RCC 7860 (cell line): Measurements from ENCODE around the gene DDX1.
"Not testable (repeated sequence)": the region's sequence is repeated elsewhere in the genome, so short reads cannot be mapped to it uniquely, and the experiment has no call there.

ENCODE experiments used
- DNase-seq: peaks from one replicate; pipeline ENCODE4 v3.0.0-alpha.2; 2015; ENCODE audit warnings: low spot score
- FAIRE-seq: peaks from 2 replicates; lab custom pipeline; 2012; peaks lifted over from hg19 to GRCh38; lab: Jason Lieb, UNC

The DDX1 gene

DNA sequence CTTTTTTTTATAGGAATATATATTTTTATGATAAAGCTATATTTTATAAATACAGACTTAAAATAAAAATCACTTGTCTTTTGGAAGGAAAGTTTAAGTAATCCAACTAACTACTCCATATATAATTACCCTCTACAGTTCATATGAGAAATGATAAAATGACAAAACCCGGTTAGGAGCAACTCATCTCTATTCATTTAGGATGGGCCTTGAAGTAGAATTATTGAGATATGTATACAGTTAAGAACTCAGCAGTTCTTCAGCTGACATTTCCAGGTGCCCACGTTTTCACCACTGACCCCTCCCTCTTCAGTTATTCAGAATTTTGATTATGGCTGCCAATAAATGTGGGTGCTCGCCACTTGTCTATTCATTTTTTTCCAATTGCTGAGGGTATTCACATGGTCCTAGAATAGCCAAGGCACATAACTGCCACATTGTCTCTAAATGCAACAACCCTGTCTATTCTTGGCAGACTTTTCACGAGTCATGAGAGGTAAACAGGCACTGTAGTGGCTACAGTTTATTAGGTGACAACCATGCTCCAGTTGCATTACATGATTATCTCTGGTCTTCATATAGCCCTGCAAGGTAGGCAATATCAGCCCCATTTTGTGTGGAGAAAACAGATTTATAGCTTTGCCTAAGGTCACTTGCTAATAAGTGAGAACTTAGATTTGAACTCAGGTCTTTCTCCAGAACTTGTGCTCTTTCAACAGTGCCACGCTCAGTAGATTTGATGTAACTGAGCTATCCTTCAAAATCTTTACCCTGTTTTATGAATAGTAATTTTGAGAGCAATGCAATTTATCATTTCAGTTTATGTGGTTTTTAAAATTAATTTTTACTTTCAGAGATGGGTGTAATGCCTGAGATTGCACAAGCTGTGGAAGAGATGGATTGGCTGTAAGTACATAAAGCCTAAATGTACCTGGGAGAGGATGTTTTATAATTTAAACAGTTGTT is 2.9 kb downstream of the DDX1 start:
- DNase-seq, result no peak
- FAIRE-seq, result no peak

DNA sequence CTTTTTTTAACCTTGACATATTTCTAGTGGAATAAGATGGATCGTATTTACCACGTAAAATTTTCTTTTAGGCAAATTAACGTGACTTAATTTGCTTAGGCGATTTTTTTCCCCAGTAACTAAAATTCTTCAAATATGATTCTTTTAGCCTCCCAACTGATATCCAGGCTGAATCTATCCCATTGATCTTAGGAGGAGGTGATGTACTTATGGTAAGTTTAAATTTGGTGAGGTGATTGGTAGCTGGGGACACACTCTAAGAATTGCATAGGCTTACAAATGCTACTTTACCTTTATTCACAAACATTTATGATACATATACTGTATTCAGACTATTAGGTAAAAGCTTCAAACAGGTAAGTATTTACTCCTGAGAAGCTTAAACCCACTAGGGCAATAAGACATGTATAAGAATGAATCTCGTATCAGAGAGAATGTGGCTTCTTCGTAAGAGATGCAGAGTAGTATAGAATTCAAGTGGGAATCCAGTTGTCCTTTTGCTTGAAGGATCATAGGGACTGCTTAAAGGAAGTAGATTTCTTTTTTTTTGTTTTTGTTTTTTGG is 3.8 kb downstream of the DDX1 start:
- no peak for FAIRE-seq
- DNase-seq, result no peak

DNA sequence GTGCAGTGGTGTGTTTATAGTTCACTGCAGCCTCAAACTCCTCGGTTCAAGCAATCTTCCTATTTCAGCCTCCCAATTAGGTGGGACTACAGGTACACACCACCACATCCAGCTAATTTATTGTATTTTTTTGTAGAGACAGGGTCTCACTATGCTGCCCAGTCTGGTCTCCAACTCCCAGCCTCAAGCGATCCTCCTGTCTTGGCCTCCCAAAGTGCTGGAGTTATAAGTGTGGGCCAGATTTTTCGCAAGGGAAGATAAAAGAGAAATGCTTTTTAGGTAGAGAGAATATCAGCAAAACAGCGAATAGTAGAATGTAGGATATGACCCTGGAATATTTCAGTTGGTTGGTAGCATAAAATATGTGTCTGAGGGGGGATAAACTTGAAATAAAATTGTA is 4.3 kb downstream of the DDX1 start:
- no peak for DNase-seq
- FAIRE-seq, result no peak

DNA sequence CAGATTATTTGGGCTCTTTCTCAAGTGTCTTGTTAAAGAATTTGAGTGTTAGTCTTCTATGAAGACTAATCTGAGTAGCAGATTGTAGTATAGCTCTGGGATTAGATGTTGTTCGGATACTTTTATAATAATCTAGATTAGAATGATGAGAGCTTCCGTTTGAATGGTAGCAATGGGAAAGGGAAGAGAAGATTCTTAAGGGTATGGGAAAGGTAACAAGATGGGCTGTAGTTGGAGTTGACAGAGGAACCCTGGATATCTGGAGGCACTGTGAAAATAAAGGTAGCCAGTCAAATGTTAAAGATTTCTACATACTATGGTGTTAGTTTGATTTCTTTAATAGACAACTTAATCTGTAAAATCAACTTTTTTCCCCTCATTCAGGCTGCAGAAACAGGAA is 4.7 kb downstream of the DDX1 start:
- no peak for FAIRE-seq
- DNase-seq, result no peak

DNA sequence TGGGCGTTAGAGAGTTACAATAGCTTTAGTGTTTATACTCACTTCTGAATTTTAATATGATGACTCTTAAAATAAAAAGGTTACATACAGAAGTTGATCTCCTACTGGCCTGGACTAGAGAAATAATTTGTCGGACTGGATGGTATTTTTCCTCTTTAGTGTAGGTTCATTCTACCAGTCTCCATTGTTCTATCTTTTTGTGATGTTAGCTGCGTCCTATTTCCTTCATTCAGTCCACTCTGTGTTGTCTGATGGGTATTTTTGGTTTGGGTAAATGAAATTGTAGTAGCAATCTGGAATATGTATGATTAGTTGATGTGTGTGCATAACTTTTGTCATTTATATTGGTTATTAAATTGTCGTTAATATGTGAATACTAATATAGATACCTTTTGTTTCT is 5.3 kb downstream of the DDX1 start:
- no peak for DNase-seq

DNA sequence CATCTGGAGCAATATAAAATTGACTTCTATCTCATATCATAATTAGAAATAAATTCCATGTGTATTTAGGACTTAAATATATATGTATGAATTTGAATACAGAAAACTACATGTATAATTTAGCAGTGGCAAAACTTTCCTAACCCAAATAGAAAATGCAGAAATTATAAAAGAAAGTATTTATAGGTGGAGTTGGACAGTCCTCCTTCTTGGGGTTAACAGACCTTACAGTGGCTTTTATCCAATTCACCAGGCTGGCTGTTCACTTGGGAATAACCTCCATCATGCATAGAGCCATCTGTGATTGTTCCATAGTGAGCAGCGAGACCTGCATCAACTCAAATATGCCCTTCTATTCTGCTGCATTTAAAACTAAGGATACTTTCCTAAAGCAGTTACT is 8.3 kb downstream of the DDX1 start:
- FAIRE-seq, result no peak

More for the DNA sequence above, 5.3 kb downstream of the DDX1 start:
- FAIRE-seq, result no peak

DNA sequence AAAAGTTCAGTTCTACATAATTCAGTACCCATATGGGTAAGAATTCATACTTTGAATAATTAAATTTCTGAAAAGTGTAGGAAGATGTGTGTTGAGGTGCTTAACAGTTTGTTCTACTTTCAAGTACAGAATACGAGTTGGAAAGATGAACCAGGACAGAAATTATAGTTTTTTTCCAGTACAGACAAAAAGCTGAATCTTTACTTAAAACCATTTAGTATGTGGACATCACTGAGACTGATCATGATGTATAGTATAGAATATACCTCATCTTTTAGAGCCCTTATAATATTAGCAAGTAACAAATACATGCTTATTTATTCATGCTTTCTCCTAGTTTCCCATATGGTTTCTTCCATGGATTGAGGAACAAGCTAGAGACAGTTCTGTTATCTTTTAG is 10.0 kb downstream of the DDX1 start:
- DNase-seq, result no peak

More for the DNA sequence above, 8.3 kb downstream of the DDX1 start:
- no peak for DNase-seq

DNA sequence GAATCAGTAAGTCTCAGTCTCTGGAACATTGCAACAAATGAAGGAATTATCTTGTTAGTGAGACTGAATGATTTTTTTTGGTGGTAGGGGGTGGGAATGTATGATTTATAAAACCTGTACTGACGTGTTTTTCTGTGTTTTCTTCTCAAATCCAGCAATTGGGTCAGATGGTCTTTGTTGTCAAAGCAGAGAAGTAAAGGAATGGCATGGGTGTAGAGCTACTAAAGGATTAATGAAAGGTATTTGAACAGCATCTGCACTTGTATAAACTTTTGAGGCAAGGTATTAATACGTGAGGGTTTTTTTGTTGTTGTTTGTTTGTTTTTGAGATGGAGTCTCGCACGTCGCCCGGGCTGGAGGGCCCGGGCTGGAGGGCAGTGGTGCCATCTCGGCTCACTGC is 10.7 kb downstream of the DDX1 start:
- FAIRE-seq (no peak), DNase-seq (no peak)

More for the DNA sequence above, 10.0 kb downstream of the DDX1 start:
- no peak for FAIRE-seq

DNA sequence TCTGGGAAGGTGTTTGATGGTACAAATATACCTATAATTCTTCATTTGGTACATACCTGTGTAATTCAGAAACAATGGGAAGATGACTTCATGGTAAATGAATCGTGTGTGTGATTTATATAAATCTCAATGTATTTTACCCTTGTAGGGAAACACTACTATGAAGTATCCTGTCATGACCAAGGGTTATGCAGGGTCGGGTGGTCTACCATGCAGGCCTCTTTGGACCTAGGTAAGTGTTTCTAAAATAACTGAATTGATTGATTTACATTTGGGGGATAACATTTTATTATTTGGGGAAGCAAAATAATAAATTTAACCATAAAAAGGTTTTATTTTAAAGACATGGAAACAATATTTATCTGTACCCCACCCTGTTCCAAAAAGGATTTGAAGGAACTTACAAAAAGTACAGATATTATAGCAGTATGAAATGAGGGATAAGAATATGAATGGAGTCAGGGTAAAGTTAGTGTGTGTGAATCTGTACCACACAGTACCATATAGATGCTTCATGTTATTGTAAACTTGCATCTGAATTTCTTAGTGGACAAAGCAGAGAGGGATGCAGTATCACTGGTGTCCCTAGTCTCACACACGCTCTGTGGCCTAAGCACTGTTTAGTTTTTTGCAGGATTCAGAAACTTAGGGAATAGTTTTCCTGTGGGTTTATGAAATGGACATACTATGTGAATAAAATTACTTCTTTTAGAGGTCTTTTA is 11.5 kb downstream of the DDX1 start:
- FAIRE-seq, result no peak
- DNase-seq, result no peak

DNA sequence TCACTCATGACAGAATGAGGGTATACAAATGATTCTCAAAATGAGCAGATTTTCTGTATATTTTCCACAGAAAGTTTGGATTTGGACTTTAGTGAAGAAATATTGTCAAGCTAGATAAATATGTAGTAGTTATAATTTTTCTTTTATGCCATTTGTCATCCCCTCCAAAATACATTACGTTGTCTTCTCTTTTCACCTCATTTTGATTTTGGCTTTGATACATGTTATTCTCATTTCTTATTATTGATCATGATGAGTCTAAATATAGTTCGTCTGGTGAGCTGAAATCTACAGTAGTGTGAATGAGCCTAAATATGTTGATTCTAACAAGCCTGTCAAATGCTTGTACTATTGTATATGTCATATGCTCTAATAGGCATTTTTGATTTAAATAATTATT is 12.3 kb downstream of the DDX1 start:
- no peak for FAIRE-seq
- DNase-seq, result no peak

DNA sequence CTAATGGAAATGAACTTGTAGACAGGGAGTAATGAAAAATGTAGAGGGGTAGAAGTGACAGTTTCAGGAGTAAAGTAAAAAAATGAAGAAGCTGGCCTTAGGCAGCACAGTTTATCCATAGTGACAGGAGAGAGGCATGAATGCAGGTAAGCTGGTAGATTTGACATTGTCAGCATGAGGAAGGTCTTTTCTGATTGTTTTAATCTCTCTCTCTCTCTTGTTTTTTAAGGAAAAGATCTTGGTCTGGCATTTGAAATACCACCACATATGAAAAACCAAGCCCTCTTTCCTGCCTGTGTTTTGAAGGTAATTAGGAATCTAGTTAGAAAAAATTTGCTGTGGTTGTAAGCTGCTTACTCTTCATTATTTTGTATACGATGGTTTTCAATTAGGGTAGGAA is 14.1 kb downstream of the DDX1 start:
- DNase-seq, result no peak
- FAIRE-seq, result no peak

DNA sequence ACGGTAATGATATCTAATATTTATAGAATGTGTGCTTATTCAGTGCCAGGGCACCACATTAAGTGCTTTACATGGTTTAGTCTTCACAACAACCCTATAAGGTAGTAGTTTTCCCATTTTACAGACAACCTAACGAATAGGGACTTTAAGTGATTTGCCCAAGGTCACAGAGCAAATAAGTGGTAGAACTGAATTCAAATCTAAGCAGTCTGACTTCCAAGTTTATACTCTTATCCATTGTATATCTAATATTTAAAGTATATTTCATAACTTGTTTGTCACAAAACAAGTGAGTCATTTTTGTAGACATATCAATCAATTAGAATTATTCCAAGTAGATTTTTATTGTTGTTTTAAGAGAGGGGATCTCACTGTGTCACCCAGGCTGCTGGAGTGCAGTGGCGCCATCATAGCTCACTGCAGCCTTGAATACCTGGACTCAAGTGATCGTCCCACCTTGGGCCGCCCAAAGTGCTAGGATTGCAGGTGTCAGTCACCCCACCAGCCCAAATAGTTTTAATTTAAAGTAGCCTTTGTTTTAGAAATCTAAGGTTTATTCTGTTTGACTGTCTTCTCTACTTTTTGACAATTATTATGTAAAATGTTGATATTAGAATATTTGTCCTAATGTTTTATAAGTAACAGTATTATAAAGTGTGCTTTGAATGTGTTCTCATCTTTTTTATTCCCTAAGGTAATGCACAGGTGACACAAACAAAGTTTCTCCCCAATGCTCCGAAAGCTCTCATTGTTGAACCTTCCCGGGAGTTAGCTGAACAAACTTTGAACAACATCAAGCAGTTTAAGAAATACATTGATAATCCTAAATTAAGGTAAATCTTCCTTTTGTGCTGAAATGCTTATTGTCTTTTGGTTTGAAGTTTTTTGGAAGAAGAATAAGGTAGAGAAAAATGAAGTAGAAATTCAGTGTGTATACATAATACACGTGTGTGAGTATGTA is 15.1 kb downstream of the DDX1 start:
- DNase-seq (no peak), FAIRE-seq (no peak)

DNA sequence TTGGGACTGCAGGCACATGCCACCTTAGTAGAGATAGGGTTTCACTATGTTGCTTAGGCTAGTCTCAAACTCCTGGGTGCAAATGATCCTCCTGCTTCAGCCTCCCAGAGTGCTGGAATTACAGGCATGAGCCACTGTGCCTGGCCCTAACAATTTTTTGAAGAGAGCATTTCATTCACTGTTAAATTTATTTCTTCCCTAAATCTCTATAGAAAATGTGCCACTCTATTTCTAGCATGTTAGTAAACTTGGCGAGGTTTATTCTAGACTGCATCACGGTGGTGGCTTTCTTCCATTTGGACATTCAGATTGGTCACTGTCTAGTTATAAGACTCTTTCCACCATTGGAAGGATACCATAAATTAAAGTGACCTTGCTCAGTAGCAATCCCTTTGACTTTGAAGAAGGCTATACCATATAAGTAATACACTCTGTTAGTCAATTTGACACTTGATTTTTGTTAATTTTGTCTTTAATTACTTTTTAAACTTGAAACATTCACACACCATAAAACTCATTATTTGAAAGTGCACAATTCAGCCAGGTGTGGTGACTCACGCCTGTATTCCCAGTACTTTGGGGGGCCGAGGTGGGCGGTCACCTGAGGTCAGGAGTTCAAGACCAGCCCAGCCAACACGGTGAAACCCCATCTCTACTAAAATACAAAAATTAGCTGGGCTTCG is 16.2 kb downstream of the DDX1 start:
- no peak for DNase-seq
- no peak for FAIRE-seq

DNA sequence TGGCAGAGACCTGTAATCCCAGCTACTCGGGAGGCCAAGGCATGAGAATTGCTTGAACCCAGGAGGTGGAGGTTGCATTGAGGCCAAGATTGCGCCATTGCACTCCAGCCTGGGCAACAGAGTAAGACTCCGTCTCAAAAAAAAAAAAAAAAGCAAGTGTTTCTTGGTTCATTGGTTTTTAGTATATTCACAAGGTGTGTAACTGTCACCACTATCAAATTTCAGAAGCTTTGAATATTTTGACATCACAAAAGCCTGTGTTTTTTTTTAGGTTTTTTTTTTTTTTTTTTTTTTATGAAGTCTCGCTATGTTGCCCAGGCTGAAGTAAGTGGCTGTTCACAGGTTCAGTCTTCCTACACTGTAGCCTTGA is 16.7 kb downstream of the DDX1 start:
- DNase-seq (no peak), FAIRE-seq (no peak)

DNA sequence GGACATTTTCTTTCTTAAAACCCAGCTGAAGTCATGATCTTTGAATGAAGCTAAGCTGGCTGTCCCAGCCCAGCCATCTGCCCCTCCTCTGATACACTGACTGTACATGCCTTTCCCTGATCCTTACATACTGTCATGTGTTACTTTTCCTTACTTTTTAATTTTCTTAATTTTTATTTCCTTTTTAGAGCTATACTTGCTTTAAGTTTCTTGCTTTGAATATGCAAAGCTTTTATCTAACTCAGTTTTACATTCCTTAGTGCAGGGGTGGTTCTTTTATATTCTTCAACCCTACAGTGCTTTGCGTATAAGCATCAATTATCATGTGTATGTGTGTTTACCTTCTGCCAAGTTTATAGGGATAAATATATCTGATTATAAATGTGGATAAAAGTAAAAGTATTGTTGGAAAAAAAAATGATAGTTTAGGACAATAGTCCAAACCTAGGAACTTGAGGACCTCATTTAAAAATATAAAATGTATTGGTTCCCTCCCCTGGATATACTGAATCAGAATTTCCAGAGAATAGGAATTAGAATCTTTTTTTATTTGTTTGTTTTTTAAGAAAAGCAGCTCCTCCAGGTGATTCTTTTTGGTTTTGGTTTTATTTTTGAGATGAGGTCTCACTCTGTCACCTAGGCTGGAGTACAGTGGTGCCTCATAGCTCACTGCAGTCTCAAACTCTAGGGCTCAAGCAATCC is 17.8 kb downstream of the DDX1 start:
- DNase-seq (no peak), FAIRE-seq (no peak)

DNA sequence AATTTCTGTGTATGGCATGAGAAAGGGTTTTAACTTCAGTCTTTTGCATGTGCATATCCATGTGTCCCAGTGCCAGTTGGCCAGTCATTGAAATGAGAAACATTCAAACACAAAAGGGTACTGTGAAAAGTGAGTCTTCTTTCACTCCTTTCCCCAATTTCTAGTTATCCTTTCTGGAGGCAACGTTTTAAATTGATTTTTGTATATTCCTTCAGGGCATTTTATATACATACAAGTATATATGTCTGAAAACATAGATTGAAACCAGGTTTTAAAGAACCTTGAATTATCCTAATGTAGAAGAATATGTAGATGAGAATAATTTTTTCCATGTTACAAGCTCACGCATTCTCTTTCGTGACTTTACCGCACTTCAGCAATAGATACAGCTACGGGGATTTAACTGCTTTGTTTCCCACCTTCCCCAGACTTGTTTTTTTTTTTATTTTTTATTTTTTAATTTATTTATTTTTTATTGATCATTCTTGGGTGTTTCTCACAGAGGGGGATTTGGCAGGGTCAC is 18.8 kb downstream of the DDX1 start:
- FAIRE-seq, result no peak
- DNase-seq, result no peak

DNA sequence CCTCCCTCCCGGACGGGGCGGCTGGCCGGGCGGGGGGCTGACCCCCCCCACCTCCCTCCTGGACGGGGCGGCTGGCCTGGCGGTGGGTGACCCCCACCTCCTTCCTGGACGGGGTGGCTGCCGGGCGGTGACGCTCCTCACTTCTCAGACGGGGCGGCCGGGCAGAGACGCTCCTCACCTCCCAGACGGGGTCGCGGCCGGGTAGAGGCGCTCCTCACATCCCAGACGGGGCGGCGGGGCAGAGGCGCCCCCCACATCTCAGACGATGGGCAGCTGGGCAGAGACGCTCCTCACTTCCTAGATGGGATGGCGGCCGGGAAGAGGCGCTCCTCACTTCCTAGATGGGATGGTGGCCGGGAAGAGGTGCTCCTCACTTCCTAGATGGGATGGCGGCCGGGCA is 20.4 kb downstream of the DDX1 start:
- FAIRE-seq, DNase-seq: not testable (repeated sequence)

DNA sequence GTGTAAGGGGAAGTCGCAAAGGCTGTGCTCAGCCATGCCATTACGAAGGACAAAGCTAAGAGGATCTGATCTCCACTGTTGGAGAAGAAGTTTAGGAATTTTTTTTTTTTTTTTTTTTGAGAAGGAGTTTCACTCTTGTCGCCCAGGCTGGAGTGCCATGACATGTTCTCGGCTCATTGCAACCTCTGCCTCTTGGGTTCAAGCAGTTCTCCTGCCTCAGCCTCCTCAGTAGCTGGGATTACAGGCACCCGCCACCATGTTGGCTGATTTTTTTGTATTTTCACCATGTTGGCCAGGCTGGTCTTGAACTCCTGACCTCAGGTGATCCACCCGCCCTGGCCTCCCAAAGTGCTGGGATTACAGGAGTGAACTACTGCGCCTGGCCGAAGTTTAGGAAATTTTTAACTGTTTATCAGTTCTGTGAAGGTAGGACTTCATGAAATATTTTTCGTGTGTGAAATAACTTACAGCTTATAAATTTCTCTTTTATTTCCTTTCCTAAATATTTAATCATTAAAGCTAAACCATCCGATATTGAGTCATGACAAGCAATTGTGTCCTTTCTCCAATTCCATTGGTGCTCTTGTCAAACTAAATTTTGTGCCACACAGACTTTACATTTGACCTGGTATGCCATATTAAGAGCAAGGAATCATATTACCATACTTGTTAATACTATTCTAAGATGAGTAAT is 22.2 kb downstream of the DDX1 start:
- no peak for FAIRE-seq
- DNase-seq, result no peak
